Epithelial cell of proximal tubule (primary cell): ENCODE results near the gene MACROH2A2. TPM values are rescaled to one million over a fixed set of nuclear protein-coding genes. Genes with fewer than 3 reads are reported as not detected.

ENCODE experiments used
- DNase-seq: peaks from one replicate; pipeline ENCODE4 v3.0.0-alpha.2; 2011; ENCODE audit warnings: low read depth
- H3K4me3 ChIP-seq: 2 replicates; pipeline ENCODE4 v1.5.1; 2011; ENCODE audit warnings: low read depth, mild to moderate bottlenecking, low read length
- CTCF ChIP-seq: conservative IDR thresholded peaks from 2 replicates; pipeline ENCODE4 v1.5.1; 2012; ENCODE audit warnings: low read depth, mild to moderate bottlenecking, low read length
- total RNA-seq: library from RNA; depleted of rRNA; stranded (reverse); fragments of >200 nt; gene quantifications from 2 replicates; pipeline ENCODE4 v1.2.3, GENCODE V29; 2015

MACROH2A2 gene
- total RNA-seq, 1 donor from 2014 or later = 62.8 TPM

GRCh38 chr10:70054902-70055301, 2.3 kb downstream of the MACROH2A2 start:
- TF ChIP-seq CTCF = no peak
- no peak overlapping the region for H3K4me3 ChIP-seq
- DNase-seq = no peak

GRCh38 chr10:70055550-70055949, 2.9 kb downstream of the MACROH2A2 start:
- no peak for DNase-seq
- H3K4me3 ChIP-seq = no peak overlapping the region
- no peak for TF ChIP-seq CTCF

GRCh38 chr10:70057306-70057705, 4.7 kb downstream of the MACROH2A2 start:
- no peak for TF ChIP-seq CTCF
- H3K4me3 ChIP-seq = no peak overlapping the region
- no peak for DNase-seq

GRCh38 chr10:70060389-70060788, 7.7 kb downstream of the MACROH2A2 start:
- no peak for DNase-seq
- H3K4me3 ChIP-seq = no peak overlapping the region
- no peak for TF ChIP-seq CTCF

- no peak for TF ChIP-seq CTCF
- DNase-seq = no peak
- no peak overlapping the region for H3K4me3 ChIP-seq
Observed at GRCh38 chr10:70063418-70064098, 10.9 kb downstream of the MACROH2A2 start.

GRCh38 chr10:70064486-70064885, 11.8 kb downstream of the MACROH2A2 start:
- DNase-seq = no peak
- no peak for TF ChIP-seq CTCF

GRCh38 chr10:70066190-70066589, 13.5 kb downstream of the MACROH2A2 start:
- TF ChIP-seq CTCF = no peak
- H3K4me3 ChIP-seq = no peak overlapping the region
- DNase-seq = no peak

More at GRCh38 chr10:70064486-70064885, 11.8 kb downstream of the MACROH2A2 start:
- H3K4me3 ChIP-seq = no peak overlapping the region
